ENCODE data around the gene SYNE3. TPM values are rescaled to one million over a fixed set of nuclear protein-coding genes. Genes with fewer than 3 reads are reported as not detected.

The SYNE3 gene
- total RNA-seq, 1 donor from 2014 or later, result 105 TPM

- H3K27ac Mint-ChIP-seq (ENCODE audit: unreplicated experiment), result no peak overlapping the region
Measured at GRCh38 chr14:95468448-95469133, 47.9 kb downstream of the SYNE3 start.

GRCh38 chr14:95467657-95468056 is 48.8 kb downstream of the SYNE3 start:
- TF ChIP-seq, protein P1, sequence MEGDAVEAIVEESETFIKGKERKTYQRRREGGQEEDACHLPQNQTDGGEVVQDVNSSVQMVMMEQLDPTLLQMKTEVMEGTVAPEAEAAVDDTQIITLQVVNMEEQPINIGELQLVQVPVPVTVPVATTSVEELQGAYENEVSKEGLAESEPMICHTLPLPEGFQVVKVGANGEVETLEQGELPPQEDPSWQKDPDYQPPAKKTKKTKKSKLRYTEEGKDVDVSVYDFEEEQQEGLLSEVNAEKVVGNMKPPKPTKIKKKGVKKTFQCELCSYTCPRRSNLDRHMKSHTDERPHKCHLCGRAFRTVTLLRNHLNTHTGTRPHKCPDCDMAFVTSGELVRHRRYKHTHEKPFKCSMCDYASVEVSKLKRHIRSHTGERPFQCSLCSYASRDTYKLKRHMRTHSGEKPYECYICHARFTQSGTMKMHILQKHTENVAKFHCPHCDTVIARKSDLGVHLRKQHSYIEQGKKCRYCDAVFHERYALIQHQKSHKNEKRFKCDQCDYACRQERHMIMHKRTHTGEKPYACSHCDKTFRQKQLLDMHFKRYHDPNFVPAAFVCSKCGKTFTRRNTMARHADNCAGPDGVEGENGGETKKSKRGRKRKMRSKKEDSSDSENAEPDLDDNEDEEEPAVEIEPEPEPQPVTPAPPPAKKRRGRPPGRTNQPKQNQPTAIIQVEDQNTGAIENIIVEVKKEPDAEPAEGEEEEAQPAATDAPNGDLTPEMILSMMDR (IDR thresholded peaks at IDR 0.05), result no peak
- peaks cover 11% of the 10 kb centered on the region for H3K4me1 Mint-ChIP-seq (ENCODE audit: unreplicated experiment)

More at GRCh38 chr14:95468448-95469133, 47.9 kb downstream of the SYNE3 start:
- DNase-seq (ENCODE audit: extremely low spot score, unreplicated experiment), result no peak
- peaks cover 78% of the 10 kb centered on the region for H3K36me3 Mint-ChIP-seq (ENCODE audit: unreplicated experiment)
- peaks cover 14% of the 10 kb centered on the region for H3K4me1 Mint-ChIP-seq (ENCODE audit: unreplicated experiment)
- TF ChIP-seq, protein P1 (IDR thresholded peaks at IDR 0.05), result no peak
- H3K27me3 Mint-ChIP-seq (ENCODE audit: unreplicated experiment), result no peaks in the 10 kb centered on the region
- H3K9me3 Mint-ChIP-seq (ENCODE audit: unreplicated experiment), result no peaks in the 10 kb centered on the region
- H3K4me3 Mint-ChIP-seq (ENCODE audit: unreplicated experiment), result no peak overlapping the region

GRCh38 chr14:95467232-95467631 is 49.2 kb downstream of the SYNE3 start:
- H3K4me1 Mint-ChIP-seq (ENCODE audit: unreplicated experiment), result peaks cover 11% of the 10 kb centered on the region
- no peak overlapping the region for H3K4me3 Mint-ChIP-seq (ENCODE audit: unreplicated experiment)
- no peaks in the 10 kb centered on the region for H3K27me3 Mint-ChIP-seq (ENCODE audit: unreplicated experiment)
- no peak for DNase-seq (ENCODE audit: extremely low spot score, unreplicated experiment)
- TF ChIP-seq, protein P1 (IDR thresholded peaks at IDR 0.05), result no peak
- no peaks in the 10 kb centered on the region for H3K9me3 Mint-ChIP-seq (ENCODE audit: unreplicated experiment)
- H3K36me3 Mint-ChIP-seq (ENCODE audit: unreplicated experiment), result peaks cover 68% of the 10 kb centered on the region
- H3K27ac Mint-ChIP-seq (ENCODE audit: unreplicated experiment), result no peak overlapping the region

More at GRCh38 chr14:95467657-95468056, 48.8 kb downstream of the SYNE3 start:
- Mint-ChIP-seq H3K36me3 (ENCODE audit: unreplicated experiment) (peaks cover 70% of the 10 kb centered on the region), H3K9me3 (ENCODE audit: unreplicated experiment) (no peaks in the 10 kb centered on the region), H3K27me3 (ENCODE audit: unreplicated experiment) (no peaks in the 10 kb centered on the region), H3K4me3 (ENCODE audit: unreplicated experiment) (no peak overlapping the region), H3K27ac (ENCODE audit: unreplicated experiment) (no peak overlapping the region)
- no peak for DNase-seq (ENCODE audit: extremely low spot score, unreplicated experiment)

Other genes with a start within 250 kb of the SYNE3 start
- gene CLMN, start 196.7 kb downstream of the SYNE3 start, total RNA-seq, result 5.1 and 5.4 TPM in 2 replicates
- gene GLRX5, start 18.4 kb upstream of the SYNE3 start, total RNA-seq, result 53.1 and 55.1 TPM in 2 replicates
- gene TCL1B, start 169.8 kb upstream of the SYNE3 start, total RNA-seq, result not detected in 2 replicates
- gene TCL1A, start 197.5 kb upstream of the SYNE3 start, total RNA-seq, result not detected in 2 replicates

All from osteocyte (in vitro differentiated cells).